Kasumi-1 (cell line): ENCODE results near the gene NSDHL.
"Not testable (repeated sequence)": the region's sequence is repeated elsewhere in the genome, so short reads cannot be mapped to it uniquely, and the experiment has no call there.

Experiments used
- DNase-seq, 2 experiments: peaks; one replicate each; lab custom pipeline; 2025; lab: John Stamatoyannopoulos, UW

Gene NSDHL

GRCh38 chrX:152830312-152831305 lies at the start of gene NSDHL, which contains the start of gene CETN2:
Gene NSDHL, plus strand, starts transcription at chrX:152831063. Its CDS starts 15,262 bp downstream, at chrX:152846325.
Gene CETN2, minus strand, starts transcription at chrX:152830757. Its CDS starts 47 bp downstream, at chrX:152830710.
- DNase-seq: peak; percentile 83 to 85

GRCh38 chrX:152787062-152787461 lies 43.8 kb upstream of the NSDHL start:
- not testable (repeated sequence) for DNase-seq

GRCh38 chrX:152798945-152799344 lies 31.9 kb upstream of the NSDHL start:
- DNase-seq: no peak

GRCh38 chrX:152806035-152806434 lies 24.8 kb upstream of the NSDHL start:
- DNase-seq: no peak

GRCh38 chrX:152810403-152810802 lies 20.5 kb upstream of the NSDHL start:
- DNase-seq: no peak

GRCh38 chrX:152813206-152813605 lies 17.7 kb upstream of the NSDHL start:
- no peak for DNase-seq

- no peak for DNase-seq
These were observed 16.8 kb upstream of the NSDHL start for GRCh38 chrX:152814048-152814447.

GRCh38 chrX:152817078-152817764 lies 13.6 kb upstream of the NSDHL start:
- peak; percentile 33 to 58 for DNase-seq

GRCh38 chrX:152818356-152818755 lies 12.5 kb upstream of the NSDHL start:
- no peak for DNase-seq

GRCh38 chrX:152819266-152819665 lies 11.6 kb upstream of the NSDHL start:
- no peak for DNase-seq

- no peak for DNase-seq
These were observed 11.1 kb upstream of the NSDHL start for GRCh38 chrX:152819732-152820131.

GRCh38 chrX:152821145-152821765 lies 9.6 kb upstream of the NSDHL start:
- peak; percentile 21 to 33 for DNase-seq

GRCh38 chrX:152822383-152823086 lies 8.3 kb upstream of the NSDHL start:
- DNase-seq: no peak

GRCh38 chrX:152823657-152824056 lies 7.2 kb upstream of the NSDHL start:
- DNase-seq: no peak

GRCh38 chrX:152824841-152825374 lies 6.0 kb upstream of the NSDHL start:
- no peak for DNase-seq

GRCh38 chrX:152831391-152831790 lies 528 bp downstream of the NSDHL start:
- DNase-seq: no peak

GRCh38 chrX:152832520-152832919 lies 1.7 kb downstream of the NSDHL start:
- no peak for DNase-seq

- no peak for DNase-seq
These were observed 2.5 kb downstream of the NSDHL start for GRCh38 chrX:152833378-152833777.

GRCh38 chrX:152835470-152835869 lies 4.6 kb downstream of the NSDHL start:
- DNase-seq: not testable (repeated sequence)

GRCh38 chrX:152842772-152843338 lies 12.0 kb downstream of the NSDHL start:
- no peak for DNase-seq

- no peak for DNase-seq
These were observed 13.0 kb downstream of the NSDHL start for GRCh38 chrX:152843852-152844251.
